ENCODE results near the gene RASAL2.
A peak's percentile ranks its signal among the peaks of the same experiment; 100 is the strongest.
"Not testable (repeated sequence)": the region's sequence is repeated elsewhere in the genome, so short reads cannot be mapped to it uniquely, and the experiment has no call there.

Gene RASAL2

DNA sequence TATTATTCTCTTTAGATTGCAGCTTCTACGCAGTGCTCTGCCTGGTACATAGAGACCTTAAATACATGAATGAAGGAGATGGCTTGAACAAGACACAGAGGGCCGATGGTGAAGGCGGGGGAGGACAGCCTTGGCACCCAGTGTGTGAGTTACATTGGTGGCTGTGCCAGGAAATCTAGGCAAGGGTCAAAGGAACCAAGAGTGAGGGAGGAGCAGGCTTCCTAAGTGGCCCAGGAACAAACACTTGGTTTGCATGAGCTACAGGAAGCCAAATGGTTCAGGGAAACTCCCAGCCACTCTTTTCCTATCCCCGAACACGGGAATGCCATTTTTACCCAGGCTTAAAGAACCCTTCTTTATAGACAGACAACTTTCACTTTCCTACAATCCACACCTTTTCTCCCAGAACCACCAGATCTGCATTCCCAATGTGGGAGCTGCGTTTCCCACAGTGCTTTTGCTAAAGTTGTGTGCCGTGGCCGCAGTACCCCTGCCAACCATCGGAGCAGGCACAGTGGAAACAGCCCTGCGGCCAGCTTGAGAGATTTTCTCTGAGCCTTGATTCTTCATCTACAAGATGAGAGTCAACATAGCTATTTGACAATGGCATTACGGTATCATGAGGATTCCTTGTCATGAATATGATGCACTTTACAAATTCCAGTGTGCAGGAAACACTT lies 406.3 kb downstream of the RASAL2 start:
- DNase-seq = no peak

GRCh38 chr1:178500936-178501554 lies 407.1 kb downstream of the RASAL2 start:
- no peak for DNase-seq

DNA sequence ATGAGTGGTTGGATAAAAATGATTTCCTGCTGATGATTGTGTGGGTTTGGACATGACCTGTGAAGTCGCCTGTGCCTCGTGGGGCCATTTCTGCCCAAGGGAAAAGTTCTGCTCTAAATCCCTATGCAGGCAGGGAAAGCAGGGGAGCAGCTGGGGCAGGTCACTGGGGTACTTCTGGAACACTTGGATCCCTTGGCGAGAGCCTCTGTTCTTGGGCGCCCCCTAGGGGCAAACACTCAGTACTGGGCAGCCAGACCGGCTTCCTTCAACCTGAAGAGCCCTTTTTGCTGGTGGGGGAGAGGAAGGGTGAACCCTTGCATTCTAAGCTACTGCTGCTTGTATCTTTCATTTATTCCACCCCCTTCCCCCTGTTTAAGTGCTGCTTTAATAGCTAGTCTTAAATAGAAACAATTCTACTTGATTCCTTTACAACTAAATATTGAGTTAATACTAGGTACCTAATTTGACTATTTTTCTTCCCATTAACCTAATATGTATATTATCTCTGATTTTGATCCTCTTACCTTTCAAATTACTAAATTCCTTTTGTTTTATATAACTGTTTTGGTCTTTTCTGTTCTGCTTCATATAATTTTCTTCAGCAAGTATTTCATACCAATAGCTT lies 407.9 kb downstream of the RASAL2 start:
- peak; percentile 49 for DNase-seq

GRCh38 chr1:178502330-178502714 lies 408.4 kb downstream of the RASAL2 start:
- no peak for DNase-seq

- no peak for DNase-seq
Measured at GRCh38 chr1:178502856-178503255, 409.0 kb downstream of the RASAL2 start.

- not testable (repeated sequence) for DNase-seq
Measured at GRCh38 chr1:178503316-178503715, 409.4 kb downstream of the RASAL2 start.

DNA sequence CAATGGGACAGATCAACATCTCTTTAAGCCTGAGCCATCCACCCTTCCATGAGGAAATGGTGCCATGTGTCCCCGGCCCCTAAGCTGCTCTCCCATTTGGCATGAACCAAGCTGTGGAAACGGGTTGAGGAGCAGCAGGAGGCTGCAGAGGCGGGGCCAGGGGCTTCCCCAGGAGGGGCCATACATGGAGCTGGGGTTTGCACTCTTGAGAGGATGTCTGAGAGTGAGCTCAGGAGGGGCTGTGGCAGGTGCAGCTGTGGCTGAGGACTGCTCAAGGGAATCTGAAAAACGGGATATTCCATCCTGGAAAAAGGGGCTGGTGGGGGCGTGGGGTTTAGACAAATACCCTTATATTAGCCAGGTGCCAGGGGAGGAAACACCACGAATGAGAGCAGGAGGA lies 409.9 kb downstream of the RASAL2 start:
- no peak for DNase-seq

DNA sequence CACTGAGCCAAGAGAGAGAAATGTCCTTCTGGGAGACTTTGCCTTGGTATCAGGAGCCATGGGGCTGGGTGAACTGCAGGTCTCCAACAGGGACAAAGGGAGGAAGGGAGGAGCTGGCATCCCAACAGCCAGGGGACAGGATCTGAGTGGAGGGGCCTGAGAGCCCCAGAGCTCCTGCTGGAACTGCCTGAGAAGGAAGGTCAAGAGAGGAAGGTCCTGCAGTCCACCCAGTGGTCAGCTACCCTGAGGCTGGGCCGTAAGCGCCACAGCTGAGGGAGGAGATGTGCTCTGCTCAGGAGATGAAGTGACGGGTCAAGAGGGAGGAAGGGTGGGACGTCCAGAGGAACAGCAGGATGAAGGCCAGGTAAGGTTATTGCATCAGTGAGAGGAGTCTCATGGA lies 410.4 kb downstream of the RASAL2 start:
- no peak for DNase-seq

GRCh38 chr1:178506177-178506576 lies 412.3 kb downstream of the RASAL2 start:
- no peak for DNase-seq

- DNase-seq = no peak
Measured at GRCh38 chr1:178506669-178507068, 412.8 kb downstream of the RASAL2 start.

- DNase-seq = no peak
Measured at GRCh38 chr1:178509414-178510007, 415.6 kb downstream of the RASAL2 start.

GRCh38 chr1:178510155-178510554 lies 416.3 kb downstream of the RASAL2 start:
- DNase-seq = no peak

DNA sequence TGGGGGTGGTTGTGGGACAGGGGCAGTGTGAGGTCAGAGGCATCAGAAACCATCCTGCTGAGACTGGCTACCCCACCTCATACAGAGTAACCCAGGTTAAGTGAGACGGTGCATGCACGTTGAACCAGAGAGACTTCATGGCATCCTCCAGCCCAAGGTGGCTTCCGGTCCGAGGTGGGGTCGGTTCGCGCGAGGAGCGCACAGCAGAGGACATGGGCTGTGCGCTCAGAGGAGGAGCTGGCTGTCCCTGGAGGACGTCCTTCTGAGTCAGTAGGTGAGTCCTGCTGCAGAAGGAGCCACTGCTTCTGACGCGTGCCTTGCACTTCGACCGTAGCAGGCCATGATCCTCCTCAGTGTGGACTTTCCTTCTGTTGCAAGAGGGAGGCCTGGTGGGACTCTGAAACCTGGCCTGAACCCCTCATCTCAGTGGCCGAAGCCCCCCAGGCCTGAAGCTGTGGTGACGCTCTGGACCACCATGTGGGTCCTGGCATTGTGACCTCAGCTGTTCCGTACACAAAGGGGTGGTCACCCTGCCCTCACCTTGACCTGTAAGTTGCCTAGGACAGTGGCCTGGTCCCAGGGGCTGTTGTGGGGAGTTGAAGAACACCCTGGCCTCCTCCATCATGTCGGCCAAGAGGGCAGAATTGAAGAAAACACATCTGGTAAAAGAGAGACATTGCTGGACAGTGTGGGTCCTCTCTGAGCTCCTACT lies 418.8 kb downstream of the RASAL2 start, which contains the start of gene TEX35:
Gene TEX35, plus strand, starts transcription at position 544 of the 712 bp plus-strand sequence. Its CDS starts 80 bp downstream, at position 624.
- DNase-seq = no peak

- no peak for DNase-seq
Measured at GRCh38 chr1:178513278-178513983, 419.5 kb downstream of the RASAL2 start.

DNA sequence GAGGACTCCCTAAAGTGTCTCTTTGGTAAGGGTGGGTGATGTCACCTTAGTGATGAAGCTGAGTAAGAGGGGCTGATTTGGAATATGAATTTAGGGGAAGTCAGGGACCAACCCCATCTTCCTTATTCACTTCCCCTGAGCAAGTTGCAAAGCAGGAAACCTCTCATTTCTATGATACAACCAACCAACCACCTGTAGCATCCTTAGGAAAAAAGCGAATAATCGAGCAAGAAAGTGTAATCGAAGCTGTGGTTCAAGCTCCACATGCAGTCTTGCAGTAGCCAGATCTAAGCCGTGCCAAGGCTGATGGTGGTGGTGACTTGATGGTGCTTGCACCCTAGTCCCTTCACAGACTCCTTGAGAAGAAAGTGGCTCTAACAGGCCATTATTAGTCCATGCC lies 422.2 kb downstream of the RASAL2 start:
- DNase-seq = no peak

DNA sequence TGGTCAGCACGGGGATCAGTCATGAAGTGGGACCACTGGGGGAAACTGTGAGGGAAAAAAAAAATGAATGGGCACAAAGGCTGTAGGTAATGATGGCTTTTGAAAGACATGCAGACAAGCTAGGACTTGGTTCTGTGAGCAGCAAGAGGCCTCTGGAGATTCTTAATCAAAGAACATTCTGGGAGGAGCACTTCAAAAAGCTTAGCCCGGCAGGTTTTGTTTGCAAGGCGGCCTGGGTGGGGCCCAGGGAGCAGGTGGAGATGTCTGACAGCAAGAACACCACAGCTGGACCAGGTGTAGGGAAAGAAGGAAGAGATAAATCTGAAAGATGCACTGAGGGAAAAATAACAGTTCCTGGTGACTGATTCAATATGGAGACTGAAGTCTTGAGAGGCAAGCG lies 425.0 kb downstream of the RASAL2 start:
- no peak for DNase-seq

- no peak for DNase-seq
Measured at GRCh38 chr1:178520803-178521202, 426.9 kb downstream of the RASAL2 start.

GRCh38 chr1:178521241-178521640 lies 427.3 kb downstream of the RASAL2 start:
- DNase-seq = no peak

DNA sequence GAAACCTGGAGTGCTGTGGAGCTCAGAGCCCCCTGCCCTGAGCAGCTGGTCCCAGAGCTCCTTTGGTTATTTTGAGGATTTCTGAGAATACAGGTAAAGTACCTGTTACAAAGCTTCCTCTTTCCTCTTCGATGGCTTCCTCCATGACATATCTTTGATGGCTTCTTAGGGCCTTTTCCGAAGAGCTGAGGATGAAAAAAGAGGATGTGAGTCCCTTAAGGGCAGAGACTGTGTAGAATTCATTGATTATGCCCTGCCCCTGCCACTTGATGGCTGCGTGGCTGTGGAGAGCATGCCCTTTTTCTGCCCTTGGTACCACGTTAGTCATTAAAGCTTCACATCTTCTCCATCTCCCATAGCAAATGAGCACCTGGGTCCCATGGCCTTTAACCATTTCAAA lies 433.2 kb downstream of the RASAL2 start:
- DNase-seq = no peak

DNA sequence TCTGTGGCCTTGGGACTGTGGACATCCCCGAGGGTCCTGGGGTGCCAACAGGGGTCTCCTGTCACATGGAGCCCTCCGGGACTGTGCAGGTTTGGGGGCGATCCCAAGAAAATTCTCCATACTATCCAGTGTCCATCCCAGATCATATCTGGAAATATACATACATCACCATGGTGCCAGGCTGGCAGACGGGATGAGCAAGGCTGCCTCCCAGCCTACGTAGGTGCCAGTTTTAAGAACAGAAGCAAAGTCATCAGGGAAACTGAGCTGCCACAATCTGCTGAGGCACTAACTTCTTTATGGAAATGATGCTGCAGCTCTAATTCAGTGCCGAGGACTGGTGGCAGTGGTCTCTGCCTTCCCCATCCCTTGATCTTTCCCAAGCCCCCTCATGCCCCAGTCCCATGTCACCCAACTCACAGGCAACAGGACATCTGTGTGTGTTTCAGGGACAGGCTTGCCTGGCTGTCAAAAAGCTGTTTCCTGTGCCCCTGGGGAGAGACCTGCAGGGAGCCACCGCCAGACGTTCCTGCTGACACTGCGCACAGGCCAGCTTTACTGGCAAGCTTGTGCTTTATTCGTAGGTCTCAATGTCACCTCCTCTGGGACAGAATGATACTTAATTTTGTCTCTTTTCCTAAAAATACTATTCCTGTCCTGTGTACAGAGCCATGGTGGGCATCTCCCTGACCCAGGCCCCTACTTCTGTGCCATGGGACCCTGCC lies 434.5 kb downstream of the RASAL2 start:
- DNase-seq = no peak

DNA sequence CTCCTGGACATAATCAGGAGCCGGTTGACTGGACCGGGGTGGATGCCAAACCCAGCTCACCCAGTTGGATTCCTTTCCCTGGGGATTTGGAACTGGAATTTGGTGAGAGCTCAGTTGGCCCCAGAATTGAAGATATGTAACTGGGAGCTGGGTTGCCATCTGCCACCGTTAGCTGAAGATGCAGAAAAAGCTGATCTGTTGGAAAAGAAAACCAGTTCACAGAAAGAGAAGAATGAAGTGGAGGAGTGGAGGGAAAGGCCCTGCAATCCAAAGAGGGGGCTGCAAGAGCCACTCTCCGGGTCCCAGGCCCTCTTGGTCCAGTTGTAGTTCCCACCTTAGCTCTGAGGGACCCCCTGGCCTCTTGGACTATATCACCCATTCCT lies 435.0 kb downstream of the RASAL2 start:
- no peak for DNase-seq

All from GOT3 (cell line).